Stimulated activated CD4-positive, alpha-beta T cell treated with anti-CD3 and anti-CD28 coated beads, Interleukin-12 subunit alpha, Interleukin-12 subunit beta, amount 100 ng/mL, for 24 hours (primary cell): ENCODE data around the gene IQGAP2.

Experiments
- DNase-seq, 2 experiments: peaks; one replicate each; pipeline ENCODE4 v3.0.0-alpha.2; 2020; ENCODE audit warnings: low read depth in 2 of 2

Gene IQGAP2

GRCh38 chr5:76604838-76605237 is 201.8 kb downstream of the IQGAP2 start:
- no peak for DNase-seq

- DNase-seq = no peak
These were observed 203.6 kb downstream of the IQGAP2 start for GRCh38 chr5:76606701-76607100.

- DNase-seq = no peak
These were observed 204.3 kb downstream of the IQGAP2 start for GRCh38 chr5:76607353-76607871.

- DNase-seq = no peak
These were observed 205.7 kb downstream of the IQGAP2 start for GRCh38 chr5:76608833-76609232.

GRCh38 chr5:76610196-76610595 is 207.1 kb downstream of the IQGAP2 start:
- DNase-seq = no peak

- no peak for DNase-seq
These were observed 209.9 kb downstream of the IQGAP2 start for GRCh38 chr5:76612942-76613341.

- DNase-seq = no peak
These were observed 212.7 kb downstream of the IQGAP2 start for GRCh38 chr5:76615759-76616158.

GRCh38 chr5:76616206-76616605 is 213.1 kb downstream of the IQGAP2 start:
- DNase-seq = no peak

GRCh38 chr5:76617229-76617628 is 214.1 kb downstream of the IQGAP2 start:
- DNase-seq = no peak

GRCh38 chr5:76617675-76618074 is 214.6 kb downstream of the IQGAP2 start:
- DNase-seq = no peak

GRCh38 chr5:76620166-76620565 is 217.1 kb downstream of the IQGAP2 start:
- DNase-seq = no peak

- no peak for DNase-seq
These were observed 219.0 kb downstream of the IQGAP2 start for GRCh38 chr5:76622076-76622475.

- DNase-seq = no peak
These were observed 220.0 kb downstream of the IQGAP2 start, which contains the start of gene F2RL2 for GRCh38 chr5:76622973-76623596. TSS of gene F2RL2 (minus strand) at chr5:76623403. CDS start at chr5:76623230, 173 bp downstream.

GRCh38 chr5:76625087-76625815 is 222.2 kb downstream of the IQGAP2 start:
- DNase-seq = no peak

GRCh38 chr5:76626738-76627137 is 223.7 kb downstream of the IQGAP2 start:
- DNase-seq = no peak

- no peak for DNase-seq
These were observed 231.6 kb downstream of the IQGAP2 start for GRCh38 chr5:76634661-76635060.

- no peak for DNase-seq
These were observed 234.4 kb downstream of the IQGAP2 start for GRCh38 chr5:76637490-76637889.

- no peak for DNase-seq
These were observed 235.4 kb downstream of the IQGAP2 start for GRCh38 chr5:76638479-76638878.

GRCh38 chr5:76641514-76642120 is 238.5 kb downstream of the IQGAP2 start:
- DNase-seq = peak; percentile 17 to 65

GRCh38 chr5:76642390-76643040 is 239.4 kb downstream of the IQGAP2 start:
- DNase-seq = no peak

GRCh38 chr5:76643371-76643770 is 240.3 kb downstream of the IQGAP2 start:
- no peak for DNase-seq

- no peak for DNase-seq
These were observed 246.1 kb downstream of the IQGAP2 start for GRCh38 chr5:76649140-76649539.
